GM23338 (cell line): ENCODE results near the gene BCS1L. TPM values are rescaled to one million over a fixed set of nuclear protein-coding genes. Genes with fewer than 3 reads are reported as not detected.

Source experiments
- ATAC-seq: fragments of 200-7000 bp; cut with Tn5 transposase; 3 replicates; pipeline ENCODE4 v1.9.1; 2020
- DNase-seq: peaks from one replicate; pipeline ENCODE4 v3.0.0-alpha.2; 2015; ENCODE audit warnings: low spot score
- H2AFZ ChIP-seq: fragments of 200-600 bp; sonication (generic); 2 replicates; pipeline ENCODE4 v1.8.0; 2016; ENCODE audit warnings: antibody characterized with exemption, mild to moderate bottlenecking, moderate library complexity
- H3F3A ChIP-seq: fragments of 200-600 bp; sonication (generic); replicated peaks from 2 replicates; pipeline ENCODE4 v1.8.0; 2017; ENCODE audit warnings: antibody characterized with exemption, mixed run types, low read depth
- H3K27ac ChIP-seq: fragments of 200-600 bp; sonication (generic); 2 replicates; pipeline ENCODE4 v1.6.1; 2016; ENCODE audit warnings: low read depth
- H3K27me3 ChIP-seq: fragments of 200-600 bp; sonication (generic); 2 replicates; pipeline ENCODE4 v1.8.0; 2016; ENCODE audit warnings: mild to moderate bottlenecking, mixed run types, moderate library complexity; ENCODE audit not compliant: insufficient read depth
- H3K36me3 ChIP-seq: fragments of 200-600 bp; sonication (generic); 2 replicates; pipeline ENCODE4 v1.8.0; 2016; ENCODE audit warnings: mild to moderate bottlenecking; ENCODE audit not compliant: insufficient read depth
- H3K4me1 ChIP-seq: fragments of 200-600 bp; sonication (generic); 2 replicates; pipeline ENCODE4 v1.8.0; 2016; ENCODE audit warnings: mild to moderate bottlenecking, moderate library complexity; ENCODE audit not compliant: insufficient read depth
- H3K4me2 ChIP-seq: fragments of 200-600 bp; sonication (generic); 2 replicates; pipeline ENCODE4 v1.7.1; 2017; ENCODE audit warnings: mixed run types
- H3K4me3 ChIP-seq: fragments of 200-600 bp; sonication (generic); 2 replicates; pipeline ENCODE4 v1.6.1; 2016; ENCODE audit warnings: mixed run types
- H3K79me2 ChIP-seq: fragments of 200-600 bp; sonication (generic); replicated peaks from 2 replicates; pipeline ENCODE4 v1.8.0; 2017; ENCODE audit warnings: mild to moderate bottlenecking; ENCODE audit not compliant: insufficient read depth
- H3K9me2 ChIP-seq: fragments of 200-600 bp; sonication (generic); 2 replicates; pipeline ENCODE4 v1.8.0; 2017; ENCODE audit not compliant: insufficient read depth
- H4K20me1 ChIP-seq: fragments of 200-600 bp; sonication (generic); replicated peaks from 2 replicates; pipeline ENCODE4 v1.8.0; 2017; ENCODE audit warnings: mild to moderate bottlenecking; ENCODE audit not compliant: insufficient read depth
- H3K27ac Mint-ChIP-seq: 2 replicates; pipeline ENCODE4 v1.8.0; 2020; ENCODE audit warnings: inconsistent platforms, mild to moderate bottlenecking, moderate library complexity, mixed read lengths
- H3K27me3 Mint-ChIP-seq: 3 replicates; pipeline ENCODE4 v1.8.0; 2022; ENCODE audit warnings: low read depth, mild to moderate bottlenecking, moderate library complexity, mixed read lengths, inconsistent platforms; ENCODE audit not compliant: insufficient read depth, poor library complexity
- H3K36me3 Mint-ChIP-seq: 3 replicates; pipeline ENCODE4 v1.8.0; 2021; ENCODE audit warnings: low read depth, mild to moderate bottlenecking, inconsistent platforms, moderate library complexity, mixed read lengths
- H3K4me1 Mint-ChIP-seq: 3 replicates; pipeline ENCODE4 v1.8.0; 2020; ENCODE audit warnings: mild to moderate bottlenecking, inconsistent platforms, mixed read lengths
- H3K4me3 Mint-ChIP-seq: 3 replicates; pipeline ENCODE4 v1.8.0; 2021; ENCODE audit warnings: moderate library complexity, mild to moderate bottlenecking, inconsistent platforms, mixed read lengths
- H3K9me3 Mint-ChIP-seq: 3 replicates; pipeline ENCODE4 v1.8.0; 2020; ENCODE audit warnings: moderate library complexity, mild to moderate bottlenecking, inconsistent platforms, mixed read lengths
- CREB1 ChIP-seq: fragments of 250-450 bp; sonication (Bioruptor Pico); IDR thresholded peaks from 2 replicates; pipeline ENCODE4 v1.5.0; 2020; ENCODE audit warnings: low read depth, mild to moderate bottlenecking, moderate library complexity
- CTCF ChIP-seq, 2 experiments: fragments of 200-600 bp in 1 of 2; sonication (generic) in 1 of 2; conservative IDR thresholded peaks; 2 replicates each; pipeline versions ENCODE4 v1.5.1 to v1.6.1; 2016 to 2017; ENCODE audit warnings: antibody characterized with exemption in 2 of 2, low read depth in 2 of 2, mild to moderate bottlenecking in 2 of 2, moderate library complexity in 1 of 2
- ETS1 ChIP-seq: IDR thresholded peaks from 2 replicates; pipeline ENCODE4 v1.6.1; 2016; ENCODE audit warnings: antibody characterized with exemption
- EZH2 ChIP-seq: fragments of 200-600 bp; sonication (generic); IDR thresholded peaks from one replicate; pipeline ENCODE4 v1.8.0; 2017; ENCODE audit warnings: antibody characterized with exemption, mild to moderate bottlenecking, low read depth; ENCODE audit not compliant: unreplicated experiment
- EZH2phosphoT487 ChIP-seq: fragments of 200-600 bp; sonication (generic); IDR thresholded peaks from one replicate; pipeline ENCODE4 v1.8.1; 2018; ENCODE audit warnings: antibody characterized with exemption; ENCODE audit not compliant: unreplicated experiment
- JUNB ChIP-seq: IDR thresholded peaks from one replicate; pipeline ENCODE4 v1.6.1; 2016; ENCODE audit warnings: antibody characterized with exemption; ENCODE audit not compliant: unreplicated experiment
- NANOG ChIP-seq: IDR thresholded peaks from 2 replicates; pipeline ENCODE4 v1.6.1; 2016; ENCODE audit warnings: antibody characterized with exemption, borderline replicate concordance
- POLR2AphosphoS5 ChIP-seq: IDR thresholded peaks from 2 replicates; pipeline ENCODE4 v1.6.1; 2016; ENCODE audit warnings: antibody characterized with exemption, low read depth
- REST ChIP-seq: IDR thresholded peaks from one replicate; pipeline ENCODE4 v1.6.1; 2018; ENCODE audit warnings: antibody characterized with exemption; ENCODE audit not compliant: unreplicated experiment
- STAT1 ChIP-seq: IDR thresholded peaks from one replicate; pipeline ENCODE4 v1.6.1; 2016; ENCODE audit warnings: antibody characterized with exemption; ENCODE audit not compliant: unreplicated experiment
- ZNF114 ChIP-seq: fragments of 250-450 bp; sonication (Bioruptor Pico); IDR thresholded peaks from 2 replicates; pipeline ENCODE4 v1.5.0; 2020; ENCODE audit warnings: mild to moderate bottlenecking, moderate library complexity
- ZNF331 ChIP-seq: fragments of 250-450 bp; sonication (Bioruptor Pico); IDR thresholded peaks from 2 replicates; pipeline ENCODE4 v1.5.0; 2020; ENCODE audit warnings: low read depth, mild to moderate bottlenecking, moderate library complexity
- ZNF462 ChIP-seq: fragments of 250-450 bp; sonication (Bioruptor Pico); IDR thresholded peaks from 2 replicates; pipeline ENCODE4 v1.5.0; 2020; ENCODE audit warnings: mild to moderate bottlenecking, moderate library complexity
- polyA plus RNA-seq: library from polyadenylated mRNA; unstranded; fragments of >200 nt; fragmentation: Nextera tagmentation; extraction: Ambion mirVana; gene quantifications from 2 replicates; pipeline ENCODE4 v1.2.1, GENCODE V29; 2016
- total RNA-seq: library from RNA; depleted of rRNA; stranded (reverse); fragments of >200 nt; shearing (Covaris generic); gene quantifications from 2 replicates; pipeline ENCODE4 v1.2.3, GENCODE V29; 2014

Gene BCS1L
- total and polyA plus RNA-seq, 2 experiments from 2014 or later, result 16.9 to 31.6 TPM

GRCh38 chr2:218648787-218649100, 10.7 kb upstream of the BCS1L start:
- Histone ChIP-seq H3K9me2 (no peaks in the 10 kb centered on the region), H3F3A (no peaks in the 10 kb centered on the region), H3K4me2 (no peak overlapping the region), H3K27me3 (no peaks in the 10 kb centered on the region), H3K36me3 (peaks cover 56% of the 10 kb centered on the region), H3K79me2 (0 out of 2 replicates have a peak, but pooled peaks cover 7% of the 10 kb centered on the region), H3K4me3 (no peak overlapping the region), H3K27ac (no peak overlapping the region), H3K4me1 (no peaks in the 10 kb centered on the region), H2AFZ (no peak overlapping the region), H4K20me1 (peaks cover 20% of the 10 kb centered on the region)
- Mint-ChIP-seq H3K36me3 (peaks cover 78% of the 10 kb centered on the region), H3K4me3 (no peak overlapping the region), H3K27ac (no peak overlapping the region), H3K4me1 (no peaks in the 10 kb centered on the region), H3K27me3 (peaks cover 3% of the 10 kb centered on the region), H3K9me3 (no peaks in the 10 kb centered on the region)
- no peak for DNase-seq
- no peak for TF ChIP-seq ETS1
- no peak for TF ChIP-seq EZH2phosphoT487
- no peak for TF ChIP-seq ZNF114 (CRISPR knock-in tag)
- TF ChIP-seq ZNF462, result no peak
- TF ChIP-seq NANOG, result no peak
- no peak for TF ChIP-seq ZNF331 (CRISPR knock-in tag)
- TF ChIP-seq CTCF (conservative IDR thresholded peaks at IDR 0.05; ENCODE audit: low read depth in 2 of 2), result no peak
- TF ChIP-seq CREB1 (CRISPR knock-in tag), result no peak
- no peak for TF ChIP-seq STAT1
- TF ChIP-seq POLR2AphosphoS5, result no peak
- no peak for TF ChIP-seq REST
- no peak for TF ChIP-seq EZH2
- no peak for TF ChIP-seq JUNB
- ATAC-seq, result peak; percentile 41
